Measurements from ENCODE around the gene KRTAP23-1. TPM values are rescaled to one million over a fixed set of nuclear protein-coding genes. Genes with fewer than 3 reads are reported as not detected.

The KRTAP23-1 gene
- polyA plus RNA-seq, 1 experiment, result not detected

- ChIA-PET CTCF (interaction anchor here (1.0 kb wide), 1 partner anchor 38 kb away, joined by 3 read pairs; no protein-coding TSS in a partner anchor), POLR2A (no interaction called here)
- H3K36me3 ChIP-seq (ENCODE audit: control insufficient read depth, insufficient read depth, low read length), result no peaks in the 10 kb centered on the region
- H3K4me3 ChIP-seq (ENCODE audit: low read depth, low read length), result no peak overlapping the region
- DNase-seq (ENCODE audit: low read depth), result no peak
- no peaks in the 10 kb centered on the region for H3K27me3 ChIP-seq (ENCODE audit: control insufficient read depth, insufficient read depth, low read length)
- TF ChIP-seq CTCF (IDR thresholded peaks at IDR 0.05; ENCODE audit: insufficient read depth, low read depth, low read length), result no peak
These were observed 7.5 kb upstream of the KRTAP23-1 start for GRCh38 chr21:30355906-30356305.

DNA sequence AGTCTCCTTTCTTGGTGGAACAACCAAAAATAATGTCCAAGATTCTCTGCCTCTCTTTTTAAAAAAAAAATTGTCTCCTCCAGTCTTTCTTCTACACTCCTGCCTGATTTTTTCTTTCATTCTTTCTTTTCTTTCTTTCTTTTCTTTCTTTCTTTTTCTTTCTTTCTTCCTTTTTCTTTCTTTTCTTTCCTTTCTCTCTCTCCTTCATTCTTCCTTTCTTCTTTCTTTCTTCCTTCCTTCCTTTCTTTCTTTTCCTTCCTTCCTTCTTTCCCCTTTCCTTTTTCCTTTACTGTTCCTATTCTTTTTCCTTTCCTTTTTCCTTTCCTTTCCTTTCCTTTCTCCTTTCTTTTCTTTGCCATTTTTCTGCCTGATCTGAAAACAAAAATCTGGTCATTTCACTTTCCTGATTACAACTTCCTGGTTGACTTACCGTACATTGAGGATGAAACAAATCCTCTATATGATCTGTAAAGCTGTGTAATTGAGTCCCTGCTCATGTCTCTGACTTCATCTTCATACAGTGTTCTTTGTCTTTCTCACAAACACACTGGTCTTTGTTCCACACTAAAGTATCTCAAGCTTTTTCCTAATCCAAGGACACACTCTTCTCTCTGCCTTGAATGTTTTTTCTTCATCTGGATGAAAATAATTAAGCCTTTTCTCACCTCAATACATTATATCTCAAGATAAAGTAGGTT is 6.1 kb upstream of the KRTAP23-1 start:
- Histone ChIP-seq H3K36me3 (ENCODE audit: control insufficient read depth, insufficient read depth, low read length) (no peaks in the 10 kb centered on the region), H3K4me3 (ENCODE audit: low read depth, low read length) (no peak overlapping the region), H3K27me3 (ENCODE audit: control insufficient read depth, insufficient read depth, low read length) (no peaks in the 10 kb centered on the region)
- DNase-seq (ENCODE audit: low read depth), result no peak
- POLR2A ChIA-PET, result no interaction called here
- no peak for TF ChIP-seq CTCF (IDR thresholded peaks at IDR 0.05; ENCODE audit: insufficient read depth, low read depth, low read length)
- CTCF ChIA-PET, result no interaction called here

GRCh38 chr21:30351534-30351933 is 3.1 kb upstream of the KRTAP23-1 start:
- Histone ChIP-seq H3K27me3 (ENCODE audit: control insufficient read depth, insufficient read depth, low read length) (no peaks in the 10 kb centered on the region), H3K36me3 (ENCODE audit: control insufficient read depth, insufficient read depth, low read length) (no peaks in the 10 kb centered on the region), H3K4me3 (ENCODE audit: low read depth, low read length) (no peak overlapping the region)
- ChIA-PET POLR2A (no interaction called here), CTCF (no interaction called here)
- no peak for TF ChIP-seq CTCF (IDR thresholded peaks at IDR 0.05; ENCODE audit: insufficient read depth, low read depth, low read length)
- no peak for DNase-seq (ENCODE audit: low read depth)

DNA sequence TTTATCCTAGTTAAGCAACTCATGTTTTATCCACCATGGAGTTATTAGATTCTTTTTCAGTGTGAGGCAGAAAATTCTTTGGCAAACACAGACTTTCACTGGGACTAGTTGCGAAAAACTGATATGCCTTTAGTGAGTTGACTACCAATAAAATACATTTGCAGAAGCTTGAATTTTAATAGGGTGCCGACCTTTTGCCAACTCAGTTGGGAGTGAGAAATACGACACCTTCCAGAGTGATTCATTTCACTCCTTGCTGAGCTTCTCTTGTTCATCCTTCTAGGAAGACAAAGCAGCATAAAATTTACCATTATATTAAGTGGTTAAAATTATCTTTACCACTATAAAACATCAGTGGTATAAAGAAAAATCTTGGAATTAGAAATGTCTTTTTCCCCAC is 1.2 kb upstream of the KRTAP23-1 start:
- Histone ChIP-seq H3K4me3 (ENCODE audit: low read depth, low read length) (no peak overlapping the region), H3K27me3 (ENCODE audit: control insufficient read depth, insufficient read depth, low read length) (no peaks in the 10 kb centered on the region), H3K36me3 (ENCODE audit: control insufficient read depth, insufficient read depth, low read length) (no peaks in the 10 kb centered on the region)
- ChIA-PET CTCF (no interaction called here), POLR2A (no interaction called here)
- TF ChIP-seq CTCF (IDR thresholded peaks at IDR 0.05; ENCODE audit: insufficient read depth, low read depth, low read length), result no peak
- DNase-seq (ENCODE audit: low read depth), result no peak

DNA sequence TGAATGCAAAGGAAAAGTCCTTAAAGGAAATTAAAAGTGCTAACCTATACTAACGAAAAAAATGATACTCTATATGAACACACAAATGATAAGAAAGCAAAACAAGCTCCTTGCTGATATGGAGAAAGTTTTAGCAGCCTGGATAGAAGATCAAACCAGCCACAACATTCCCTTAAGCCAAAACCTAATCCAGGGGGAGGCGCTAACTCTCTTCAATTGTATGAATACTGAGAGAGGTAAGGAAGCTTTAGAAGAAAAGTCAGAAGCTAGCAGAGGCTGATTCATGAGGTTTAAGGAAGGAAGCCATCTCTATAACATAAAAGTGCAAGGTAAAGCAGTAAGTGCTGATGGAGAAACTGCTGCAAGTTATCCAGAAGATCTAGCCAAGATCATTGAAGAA is 3.4 kb downstream of the KRTAP23-1 start:
- TF ChIP-seq CTCF (IDR thresholded peaks at IDR 0.05; ENCODE audit: insufficient read depth, low read depth, low read length), result no peak
- no peak overlapping the region for H3K4me3 ChIP-seq (ENCODE audit: low read depth, low read length)
- no peaks in the 10 kb centered on the region for H3K36me3 ChIP-seq (ENCODE audit: control insufficient read depth, insufficient read depth, low read length)
- DNase-seq (ENCODE audit: low read depth), result no peak
- CTCF ChIA-PET, result no interaction called here
- POLR2A ChIA-PET, result no interaction called here
- no peaks in the 10 kb centered on the region for H3K27me3 ChIP-seq (ENCODE audit: control insufficient read depth, insufficient read depth, low read length)
